Suprapubic skin (tissue), 4 donors: ENCODE data around the gene CMBL. TPM values are rescaled to one million over a fixed set of nuclear protein-coding genes. Genes with fewer than 3 reads are reported as not detected.

Experiments
- DNase-seq, 2 donors: peaks; one replicate each; pipeline ENCODE4 v3.0.0-alpha.2; 2019; ENCODE audit warnings: low spot score in 2 of 2
- H3K27ac ChIP-seq: fragments of 200-600 bp; sonication (generic); one replicate; pipeline ENCODE4 v1.5.1; 2019
- H3K27me3 ChIP-seq: fragments of 200-600 bp; sonication (generic); one replicate; pipeline ENCODE4 v1.5.1; 2019
- H3K36me3 ChIP-seq: fragments of 200-600 bp; sonication (generic); one replicate; pipeline ENCODE4 v1.5.1; 2019
- H3K4me1 ChIP-seq: fragments of 200-600 bp; sonication (generic); one replicate; pipeline ENCODE4 v1.5.1; 2019
- H3K4me3 ChIP-seq: fragments of 200-600 bp; sonication (generic); one replicate; pipeline ENCODE4 v1.5.1; 2019; ENCODE audit warnings: mild to moderate bottlenecking
- H3K9me3 ChIP-seq: fragments of 200-600 bp; sonication (generic); one replicate; pipeline ENCODE4 v1.5.1; 2019
- EP300 ChIP-seq: sonication (generic); formaldehyde crosslinking; IDR thresholded peaks from one replicate; pipeline ENCODE4 v1.6.1; 2017; ENCODE audit warnings: antibody characterized with exemption
- POLR2A ChIP-seq, 2 donors: fragments of 450-650 bp; IDR thresholded peaks; one replicate each; pipeline ENCODE4 v1.6.1; 2017; ENCODE audit warnings: antibody characterized with exemption in 2 of 2, mild to moderate bottlenecking in 2 of 2, moderate library complexity in 2 of 2
- POLR2AphosphoS5 ChIP-seq, 3 donors: sonication (generic); formaldehyde crosslinking; IDR thresholded peaks; one replicate each; pipeline ENCODE4 v1.6.1; 2017; ENCODE audit warnings: antibody characterized with exemption in 3 of 3
- WGBS: methylation state at CpG from one replicate; pipeline ENCODE4 v1.1.5; 2018; 5-methylcytosine and 5-hydroxymethylcytosine counted together
- total RNA-seq, 4 donors: library from RNA; depleted of rRNA; stranded (reverse); fragments of >200 nt; gene quantifications; one replicate each; pipeline ENCODE4 v1.1.0, GENCODE V29; 2016
- TF ChIP-seq, protein P1 (sequence below), 2 donors: fragments of 200-600 bp in 1 of 2; fragments of 450-650 bp in 1 of 2; sonication (generic) in 1 of 2; IDR thresholded peaks; one replicate each; pipeline ENCODE4 v1.5.1; 2016 to 2019; ENCODE audit warnings: antibody characterized with exemption in 2 of 2, mild to moderate bottlenecking in 1 of 2, moderate library complexity in 1 of 2

Gene CMBL
- total RNA-seq, 4 donors from 2014 or later, result 0.93 to 4.8 (median 2.7) TPM

DNA sequence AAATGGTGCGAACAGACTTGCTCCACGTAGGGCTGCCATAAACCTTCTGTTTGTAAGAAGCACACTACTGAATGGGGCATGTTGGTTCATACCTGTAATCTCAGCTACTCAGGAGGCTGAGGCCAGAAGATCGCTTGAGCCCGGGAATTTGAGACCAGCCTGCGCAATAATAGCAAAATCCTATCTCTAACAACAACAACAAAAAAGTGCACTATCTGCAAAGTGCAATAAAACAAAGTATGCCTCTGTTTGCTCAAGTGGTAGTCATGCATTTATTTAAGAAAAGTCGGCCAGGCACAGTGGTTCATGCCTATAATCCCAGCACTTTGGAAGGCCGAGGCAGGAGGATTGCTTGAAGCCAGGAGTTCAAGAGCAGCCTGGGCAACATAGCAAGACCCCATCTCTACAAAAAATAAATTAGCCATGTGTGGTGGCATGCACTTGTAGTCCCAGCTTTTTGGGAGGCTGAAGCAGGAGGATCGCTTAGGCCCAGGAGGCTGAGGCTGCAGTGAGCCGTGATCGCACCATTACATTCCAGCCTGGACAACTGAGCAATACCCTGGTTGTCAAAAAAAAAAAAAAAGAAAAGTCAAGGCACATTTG, 63.3 kb downstream of the CMBL start:
- H3K27ac ChIP-seq, result no peak overlapping the region
- peaks cover 13% of the 10 kb centered on the region for H3K4me1 ChIP-seq
- H3K9me3 ChIP-seq, result no peaks in the 10 kb centered on the region
- H3K27me3 ChIP-seq, result no peaks in the 10 kb centered on the region
- DNase-seq, result no peak
- TF ChIP-seq, protein P1, sequence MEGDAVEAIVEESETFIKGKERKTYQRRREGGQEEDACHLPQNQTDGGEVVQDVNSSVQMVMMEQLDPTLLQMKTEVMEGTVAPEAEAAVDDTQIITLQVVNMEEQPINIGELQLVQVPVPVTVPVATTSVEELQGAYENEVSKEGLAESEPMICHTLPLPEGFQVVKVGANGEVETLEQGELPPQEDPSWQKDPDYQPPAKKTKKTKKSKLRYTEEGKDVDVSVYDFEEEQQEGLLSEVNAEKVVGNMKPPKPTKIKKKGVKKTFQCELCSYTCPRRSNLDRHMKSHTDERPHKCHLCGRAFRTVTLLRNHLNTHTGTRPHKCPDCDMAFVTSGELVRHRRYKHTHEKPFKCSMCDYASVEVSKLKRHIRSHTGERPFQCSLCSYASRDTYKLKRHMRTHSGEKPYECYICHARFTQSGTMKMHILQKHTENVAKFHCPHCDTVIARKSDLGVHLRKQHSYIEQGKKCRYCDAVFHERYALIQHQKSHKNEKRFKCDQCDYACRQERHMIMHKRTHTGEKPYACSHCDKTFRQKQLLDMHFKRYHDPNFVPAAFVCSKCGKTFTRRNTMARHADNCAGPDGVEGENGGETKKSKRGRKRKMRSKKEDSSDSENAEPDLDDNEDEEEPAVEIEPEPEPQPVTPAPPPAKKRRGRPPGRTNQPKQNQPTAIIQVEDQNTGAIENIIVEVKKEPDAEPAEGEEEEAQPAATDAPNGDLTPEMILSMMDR (IDR thresholded peaks at IDR 0.05), result no peak
- TF ChIP-seq POLR2AphosphoS5 (IDR thresholded peaks at IDR 0.05) (no peak), POLR2A (IDR thresholded peaks at IDR 0.05) (no peak), EP300 (no peak)
- WGBS, result 94% methylated on average over 10 of the region's 10 CpGs
- no peaks in the 10 kb centered on the region for H3K36me3 ChIP-seq
- no peak overlapping the region for H3K4me3 ChIP-seq

DNA sequence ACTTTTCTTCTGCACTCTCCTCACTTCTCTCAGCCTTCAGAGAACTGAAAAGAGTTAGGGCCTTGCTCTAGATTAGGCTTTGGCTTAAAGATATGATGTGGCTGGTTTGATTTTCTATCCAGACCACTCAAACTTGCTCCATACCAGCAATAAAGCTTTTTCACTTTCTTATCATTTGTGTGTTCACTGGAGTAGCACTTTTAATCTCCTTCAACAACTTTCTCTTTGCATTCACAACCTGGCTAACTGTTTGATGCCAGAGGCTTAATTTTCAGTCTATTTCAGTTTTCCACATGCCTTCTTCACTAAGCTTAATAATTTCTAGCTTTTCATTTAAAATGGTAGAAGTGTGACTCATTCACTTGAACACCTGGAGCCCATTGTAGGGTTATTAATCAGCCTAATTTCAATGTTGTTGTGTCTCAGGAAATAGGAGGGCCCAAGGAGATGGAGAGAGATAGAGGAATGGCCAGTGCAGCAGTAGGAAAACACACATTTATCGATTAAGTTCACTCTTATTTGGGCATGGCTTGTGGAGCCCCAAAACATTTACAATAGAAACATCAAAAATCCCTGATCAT, 64.0 kb downstream of the CMBL start:
- TF ChIP-seq POLR2A (IDR thresholded peaks at IDR 0.05) (no peak), EP300 (no peak), POLR2AphosphoS5 (IDR thresholded peaks at IDR 0.05) (no peak)
- TF ChIP-seq, protein P1 (IDR thresholded peaks at IDR 0.05), result no peak
- DNase-seq, result no peak
- 74% methylated on average over 1 of the region's 1 CpG for WGBS
- peaks cover 8% of the 10 kb centered on the region for H3K4me1 ChIP-seq
- H3K27ac ChIP-seq, result no peak overlapping the region
- H3K27me3 ChIP-seq, result no peaks in the 10 kb centered on the region
- peaks cover 3% of the 10 kb centered on the region for H3K36me3 ChIP-seq
- H3K4me3 ChIP-seq, result no peak overlapping the region
- H3K9me3 ChIP-seq, result no peaks in the 10 kb centered on the region

DNA sequence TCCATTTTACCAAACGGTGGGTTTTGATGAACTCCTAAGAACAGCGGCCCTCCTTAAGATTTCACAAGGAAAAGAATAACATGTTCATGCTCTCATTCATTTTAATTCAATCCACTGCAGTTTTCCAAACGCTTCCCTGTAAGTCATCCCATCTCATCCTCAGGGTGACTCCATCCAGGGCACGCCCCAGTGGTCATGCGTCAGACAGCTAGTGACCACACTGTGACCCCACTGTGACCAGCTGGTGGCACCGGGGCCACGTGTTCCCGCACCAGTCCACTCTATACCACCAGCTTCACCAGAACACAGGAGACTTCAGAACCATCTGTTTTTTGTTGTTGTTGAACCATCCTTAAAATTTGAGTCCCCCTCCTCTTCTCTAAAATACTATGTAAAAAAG, 72.4 kb downstream of the CMBL start:
- no peaks in the 10 kb centered on the region for H3K27me3 ChIP-seq
- no peak overlapping the region for H3K4me3 ChIP-seq
- no peaks in the 10 kb centered on the region for H3K4me1 ChIP-seq
- H3K36me3 ChIP-seq, result peaks cover 21% of the 10 kb centered on the region
- 89% methylated on average over 8 of the region's 8 CpGs for WGBS
- H3K9me3 ChIP-seq, result no peaks in the 10 kb centered on the region
- no peak for DNase-seq
- no peak overlapping the region for H3K27ac ChIP-seq
- TF ChIP-seq EP300 (no peak), POLR2A (IDR thresholded peaks at IDR 0.05) (no peak), POLR2AphosphoS5 (IDR thresholded peaks at IDR 0.05) (no peak)
- TF ChIP-seq, protein P1 (IDR thresholded peaks at IDR 0.05), result no peak

DNA sequence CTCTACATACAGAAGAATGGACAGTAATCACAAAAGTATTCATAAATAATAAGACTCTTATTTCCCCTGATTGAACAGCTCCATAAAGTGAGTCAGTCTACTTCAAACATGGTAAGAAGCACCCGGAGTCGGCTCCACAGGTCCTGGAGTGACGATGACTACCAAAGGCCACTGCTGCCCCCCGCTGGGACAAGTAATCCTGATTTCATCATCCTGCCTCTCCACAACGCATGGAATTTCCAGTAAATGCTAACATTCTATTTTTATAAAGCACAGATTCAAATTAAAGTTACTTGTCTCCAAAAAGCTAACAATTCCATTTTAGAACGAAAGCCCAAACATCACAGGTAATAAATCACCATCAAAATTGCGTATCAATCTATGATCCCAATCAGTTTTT, 74.2 kb downstream of the CMBL start:
- no peak for DNase-seq
- no peaks in the 10 kb centered on the region for H3K4me1 ChIP-seq
- TF ChIP-seq POLR2AphosphoS5 (IDR thresholded peaks at IDR 0.05) (no peak), POLR2A (IDR thresholded peaks at IDR 0.05) (no peak), EP300 (no peak)
- TF ChIP-seq, protein P1 (IDR thresholded peaks at IDR 0.05), result no peak
- no peak overlapping the region for H3K27ac ChIP-seq
- whole genome bisulfite sequencing, result 57% methylated on average over 7 of the region's 7 CpGs
- H3K27me3 ChIP-seq, result no peaks in the 10 kb centered on the region
- peaks cover 18% of the 10 kb centered on the region for H3K36me3 ChIP-seq
- H3K9me3 ChIP-seq, result no peaks in the 10 kb centered on the region
- H3K4me3 ChIP-seq, result no peak overlapping the region

DNA sequence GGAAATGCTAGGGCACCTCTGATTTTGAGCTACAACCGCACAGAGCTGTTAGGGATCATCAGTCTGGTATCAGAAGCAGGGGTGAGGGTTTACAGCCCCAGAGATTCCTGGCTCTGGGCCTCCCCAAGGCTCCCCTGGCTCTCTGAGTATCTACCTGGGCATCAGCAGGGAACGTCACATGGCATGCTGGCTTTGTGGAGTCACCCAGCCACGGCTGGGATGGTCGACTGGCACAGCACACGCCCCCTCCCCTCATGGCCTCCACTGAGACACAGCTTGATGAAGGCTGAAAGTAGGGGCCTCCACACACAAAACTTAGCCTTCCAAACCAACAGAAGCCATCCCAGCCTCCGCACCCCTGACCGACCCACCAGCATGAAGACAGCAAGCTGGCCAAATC, 74.7 kb downstream of the CMBL start:
- no peak for DNase-seq
- Histone ChIP-seq H3K27me3 (no peaks in the 10 kb centered on the region), H3K36me3 (peaks cover 13% of the 10 kb centered on the region), H3K4me3 (no peak overlapping the region), H3K27ac (no peak overlapping the region), H3K9me3 (no peaks in the 10 kb centered on the region), H3K4me1 (no peaks in the 10 kb centered on the region)
- 93% methylated on average over 7 of the region's 7 CpGs for WGBS
- TF ChIP-seq, protein P1 (IDR thresholded peaks at IDR 0.05), result no peak
- TF ChIP-seq POLR2AphosphoS5 (IDR thresholded peaks at IDR 0.05) (no peak), EP300 (no peak), POLR2A (IDR thresholded peaks at IDR 0.05) (no peak)
